Prostate gland (tissue), 2 donors: ENCODE data around the gene CAAP1.

Experiments
- POLR2A ChIP-seq: fragments of 450-650 bp; IDR thresholded peaks from one replicate; pipeline ENCODE4 v1.6.1; 2016; ENCODE audit warnings: antibody characterized with exemption, mild to moderate bottlenecking
- POLR2AphosphoS5 ChIP-seq: sonication (generic); formaldehyde crosslinking; IDR thresholded peaks from one replicate; pipeline ENCODE4 v1.6.1; 2017; ENCODE audit warnings: antibody characterized with exemption
- TF ChIP-seq, protein P1 (sequence below), 4 experiments: fragments of 200-600 bp in 2 of 4; fragments of 450-650 bp in 2 of 4; sonication (generic) in 2 of 4; IDR thresholded peaks; 1 replicate in 3 of 4; 2 replicates in 1 of 4; pipeline ENCODE4 v1.5.1; 2016 to 2019; ENCODE audit warnings: antibody characterized with exemption in 4 of 4, mild to moderate bottlenecking in 2 of 4, moderate library complexity in 2 of 4

DNA sequence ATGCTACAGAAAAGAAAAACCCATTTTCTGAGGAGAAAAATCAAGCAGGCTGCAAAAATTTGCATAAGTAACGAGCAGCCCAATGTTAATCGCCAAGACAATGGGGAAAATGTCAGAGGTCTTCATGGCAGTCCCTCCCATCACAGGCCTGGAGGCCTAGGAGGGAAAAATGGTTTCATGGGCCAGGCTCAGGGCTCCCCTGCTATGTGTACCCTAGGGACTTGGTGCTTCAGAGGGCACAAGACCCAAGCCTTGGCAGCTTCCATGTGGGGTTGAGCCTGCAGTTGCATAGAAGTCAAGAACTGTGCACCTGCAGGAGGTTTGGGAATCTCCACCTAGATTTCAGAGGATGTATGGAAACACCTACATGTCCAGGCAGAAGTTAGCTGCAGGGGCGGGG is 10.4 kb downstream of the CAAP1 start:
- TF ChIP-seq, protein P1, sequence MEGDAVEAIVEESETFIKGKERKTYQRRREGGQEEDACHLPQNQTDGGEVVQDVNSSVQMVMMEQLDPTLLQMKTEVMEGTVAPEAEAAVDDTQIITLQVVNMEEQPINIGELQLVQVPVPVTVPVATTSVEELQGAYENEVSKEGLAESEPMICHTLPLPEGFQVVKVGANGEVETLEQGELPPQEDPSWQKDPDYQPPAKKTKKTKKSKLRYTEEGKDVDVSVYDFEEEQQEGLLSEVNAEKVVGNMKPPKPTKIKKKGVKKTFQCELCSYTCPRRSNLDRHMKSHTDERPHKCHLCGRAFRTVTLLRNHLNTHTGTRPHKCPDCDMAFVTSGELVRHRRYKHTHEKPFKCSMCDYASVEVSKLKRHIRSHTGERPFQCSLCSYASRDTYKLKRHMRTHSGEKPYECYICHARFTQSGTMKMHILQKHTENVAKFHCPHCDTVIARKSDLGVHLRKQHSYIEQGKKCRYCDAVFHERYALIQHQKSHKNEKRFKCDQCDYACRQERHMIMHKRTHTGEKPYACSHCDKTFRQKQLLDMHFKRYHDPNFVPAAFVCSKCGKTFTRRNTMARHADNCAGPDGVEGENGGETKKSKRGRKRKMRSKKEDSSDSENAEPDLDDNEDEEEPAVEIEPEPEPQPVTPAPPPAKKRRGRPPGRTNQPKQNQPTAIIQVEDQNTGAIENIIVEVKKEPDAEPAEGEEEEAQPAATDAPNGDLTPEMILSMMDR (IDR thresholded peaks at IDR 0.05) = no peak
- TF ChIP-seq POLR2AphosphoS5 (no peak), POLR2A (no peak)
